ENCODE measurements around the gene BLVRB. TPM values are rescaled to one million over a fixed set of nuclear protein-coding genes. Genes with fewer than 3 reads are reported as not detected.
A peak's percentile ranks its signal among the peaks of the same experiment; 100 is the strongest.

Gene BLVRB
- total and polyA plus RNA-seq, 4 donors = 132 to 1,243 (median 252) TPM

DNA sequence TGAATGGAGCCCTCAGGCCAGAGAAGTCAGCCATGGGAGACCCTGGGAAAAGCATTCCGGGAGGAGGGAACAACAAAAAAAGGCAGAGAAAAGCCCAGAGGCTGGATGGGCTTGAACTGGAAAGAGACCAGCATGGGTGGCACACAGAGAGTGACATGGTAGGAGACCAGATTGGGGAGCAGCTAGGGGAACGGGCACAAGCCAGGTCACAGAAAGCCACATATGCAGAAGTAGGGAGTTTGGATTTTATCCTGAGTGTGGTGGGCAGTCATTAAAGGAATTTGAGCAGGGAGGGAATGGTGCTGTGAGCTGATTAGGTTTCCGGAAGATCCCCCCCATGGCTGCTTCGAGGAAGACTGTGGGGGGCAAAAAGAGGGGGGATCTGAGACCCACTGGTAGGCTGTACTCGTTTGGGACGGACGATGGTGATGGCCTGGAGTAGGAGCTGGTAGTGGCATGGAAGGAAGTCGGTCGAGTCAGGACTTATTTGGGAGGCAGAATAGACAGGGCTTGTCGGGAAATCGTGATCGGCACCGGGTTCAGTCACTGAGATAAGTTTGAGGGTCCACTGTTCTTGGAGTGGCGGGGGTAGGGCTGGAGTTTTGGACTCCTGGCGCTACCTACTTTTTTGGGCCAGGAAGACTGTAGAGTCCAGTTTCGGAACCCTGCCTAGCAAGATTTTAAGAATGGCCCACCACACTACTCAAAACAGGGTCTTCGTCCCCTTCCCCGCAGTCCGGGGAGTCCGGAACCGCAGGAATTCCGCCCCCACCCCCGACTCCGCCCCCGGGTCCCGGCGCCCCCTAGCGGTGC lies 40.7 kb downstream of the BLVRB start:
- 3% methylated on average over 28 of the region's 28 CpGs for WGBS
- DNase-seq (ENCODE audit: low spot score) = no peak

DNA sequence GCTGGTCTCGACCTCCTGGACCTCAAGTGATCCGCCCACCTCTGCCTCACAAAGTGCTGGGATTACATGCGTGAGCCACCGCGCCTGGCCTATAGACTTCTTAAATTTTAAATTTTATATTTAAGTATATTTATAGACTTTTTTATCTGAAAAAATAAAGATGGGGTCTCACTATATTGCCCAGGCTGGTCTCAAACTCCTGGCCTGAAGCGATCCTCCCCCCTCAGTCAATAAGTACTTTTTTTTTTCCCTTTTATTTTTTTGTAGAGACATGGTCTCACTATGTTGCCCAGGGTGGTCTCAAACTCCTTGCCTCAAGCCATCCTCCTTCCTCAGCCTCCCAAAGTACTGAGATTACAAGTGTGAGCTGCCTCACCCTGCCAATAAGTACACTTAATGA lies 41.6 kb downstream of the BLVRB start:
- WGBS = 95% methylated on average over 6 of the region's 6 CpGs
- Histone ChIP-seq H3K4me1 (ENCODE audit: control insufficient read depth in 4 of 4, insufficient read depth in 4 of 4, low read length in 3 of 4) (peaks cover 0 to 16% (median 10%) of the 10 kb centered on the region in 4 donors), H3K9ac (ENCODE audit: low read depth in 1 of 2, low read length in 2 of 2) (no peak overlapping the region), H3K9me3 (ENCODE audit: control insufficient read depth in 4 of 4, low read length in 3 of 4) (no peaks in the 10 kb centered on the region), H3K27me3 (ENCODE audit: control insufficient read depth in 4 of 4, insufficient read depth in 4 of 4, low read length in 3 of 4) (no peaks in the 10 kb centered on the region), H3K27ac (ENCODE audit: low read depth in 1 of 2, low read length in 2 of 2) (no peak overlapping the region), H3K4me3 (ENCODE audit: low read depth in 1 of 3, low read length in 3 of 3) (no peak overlapping the region), H3K36me3 (ENCODE audit: control insufficient read depth in 4 of 4, insufficient read depth in 3 of 4, low read depth in 1 of 4, low read length in 3 of 4) (peaks cover 2 to 5% (median 4%) of the 10 kb centered on the region in 4 donors)
- DNase-seq (ENCODE audit: low spot score) = no peak
- TF ChIP-seq JUND (IDR thresholded peaks at IDR 0.05) = no peak
- no peak for TF ChIP-seq RAD21 (IDR thresholded peaks at IDR 0.05)
- TF ChIP-seq, protein P1, sequence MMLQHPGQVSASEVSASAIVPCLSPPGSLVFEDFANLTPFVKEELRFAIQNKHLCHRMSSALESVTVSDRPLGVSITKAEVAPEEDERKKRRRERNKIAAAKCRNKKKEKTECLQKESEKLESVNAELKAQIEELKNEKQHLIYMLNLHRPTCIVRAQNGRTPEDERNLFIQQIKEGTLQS (IDR thresholded peaks at IDR 0.05) = no peak
- TF ChIP-seq, protein P2, sequence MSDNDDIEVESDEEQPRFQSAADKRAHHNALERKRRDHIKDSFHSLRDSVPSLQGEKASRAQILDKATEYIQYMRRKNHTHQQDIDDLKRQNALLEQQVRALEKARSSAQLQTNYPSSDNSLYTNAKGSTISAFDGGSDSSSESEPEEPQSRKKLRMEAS (IDR thresholded peaks at IDR 0.05) = no peak
- TF ChIP-seq YY1 (IDR thresholded peaks at IDR 0.05) = no peak
- no peak for TF ChIP-seq SP1 (IDR thresholded peaks at IDR 0.05)
- TF ChIP-seq, protein P3, sequence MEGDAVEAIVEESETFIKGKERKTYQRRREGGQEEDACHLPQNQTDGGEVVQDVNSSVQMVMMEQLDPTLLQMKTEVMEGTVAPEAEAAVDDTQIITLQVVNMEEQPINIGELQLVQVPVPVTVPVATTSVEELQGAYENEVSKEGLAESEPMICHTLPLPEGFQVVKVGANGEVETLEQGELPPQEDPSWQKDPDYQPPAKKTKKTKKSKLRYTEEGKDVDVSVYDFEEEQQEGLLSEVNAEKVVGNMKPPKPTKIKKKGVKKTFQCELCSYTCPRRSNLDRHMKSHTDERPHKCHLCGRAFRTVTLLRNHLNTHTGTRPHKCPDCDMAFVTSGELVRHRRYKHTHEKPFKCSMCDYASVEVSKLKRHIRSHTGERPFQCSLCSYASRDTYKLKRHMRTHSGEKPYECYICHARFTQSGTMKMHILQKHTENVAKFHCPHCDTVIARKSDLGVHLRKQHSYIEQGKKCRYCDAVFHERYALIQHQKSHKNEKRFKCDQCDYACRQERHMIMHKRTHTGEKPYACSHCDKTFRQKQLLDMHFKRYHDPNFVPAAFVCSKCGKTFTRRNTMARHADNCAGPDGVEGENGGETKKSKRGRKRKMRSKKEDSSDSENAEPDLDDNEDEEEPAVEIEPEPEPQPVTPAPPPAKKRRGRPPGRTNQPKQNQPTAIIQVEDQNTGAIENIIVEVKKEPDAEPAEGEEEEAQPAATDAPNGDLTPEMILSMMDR (IDR thresholded peaks at IDR 0.05; ENCODE audit: low read depth, low read length, missing input control) = no peak
- TF ChIP-seq, protein P4, sequence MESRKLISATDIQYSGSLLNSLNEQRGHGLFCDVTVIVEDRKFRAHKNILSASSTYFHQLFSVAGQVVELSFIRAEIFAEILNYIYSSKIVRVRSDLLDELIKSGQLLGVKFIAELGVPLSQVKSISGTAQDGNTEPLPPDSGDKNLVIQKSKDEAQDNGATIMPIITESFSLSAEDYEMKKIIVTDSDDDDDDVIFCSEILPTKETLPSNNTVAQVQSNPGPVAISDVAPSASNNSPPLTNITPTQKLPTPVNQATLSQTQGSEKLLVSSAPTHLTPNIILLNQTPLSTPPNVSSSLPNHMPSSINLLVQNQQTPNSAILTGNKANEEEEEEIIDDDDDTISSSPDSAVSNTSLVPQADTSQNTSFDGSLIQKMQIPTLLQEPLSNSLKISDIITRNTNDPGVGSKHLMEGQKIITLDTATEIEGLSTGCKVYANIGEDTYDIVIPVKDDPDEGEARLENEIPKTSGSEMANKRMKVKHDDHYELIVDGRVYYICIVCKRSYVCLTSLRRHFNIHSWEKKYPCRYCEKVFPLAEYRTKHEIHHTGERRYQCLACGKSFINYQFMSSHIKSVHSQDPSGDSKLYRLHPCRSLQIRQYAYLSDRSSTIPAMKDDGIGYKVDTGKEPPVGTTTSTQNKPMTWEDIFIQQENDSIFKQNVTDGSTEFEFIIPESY (IDR thresholded peaks at IDR 0.05) = no peak
- TF ChIP-seq FOXA2 (IDR thresholded peaks at IDR 0.05) = no peak
- no peak for TF ChIP-seq RXRA (IDR thresholded peaks at IDR 0.05)
- TF ChIP-seq, protein P5, sequence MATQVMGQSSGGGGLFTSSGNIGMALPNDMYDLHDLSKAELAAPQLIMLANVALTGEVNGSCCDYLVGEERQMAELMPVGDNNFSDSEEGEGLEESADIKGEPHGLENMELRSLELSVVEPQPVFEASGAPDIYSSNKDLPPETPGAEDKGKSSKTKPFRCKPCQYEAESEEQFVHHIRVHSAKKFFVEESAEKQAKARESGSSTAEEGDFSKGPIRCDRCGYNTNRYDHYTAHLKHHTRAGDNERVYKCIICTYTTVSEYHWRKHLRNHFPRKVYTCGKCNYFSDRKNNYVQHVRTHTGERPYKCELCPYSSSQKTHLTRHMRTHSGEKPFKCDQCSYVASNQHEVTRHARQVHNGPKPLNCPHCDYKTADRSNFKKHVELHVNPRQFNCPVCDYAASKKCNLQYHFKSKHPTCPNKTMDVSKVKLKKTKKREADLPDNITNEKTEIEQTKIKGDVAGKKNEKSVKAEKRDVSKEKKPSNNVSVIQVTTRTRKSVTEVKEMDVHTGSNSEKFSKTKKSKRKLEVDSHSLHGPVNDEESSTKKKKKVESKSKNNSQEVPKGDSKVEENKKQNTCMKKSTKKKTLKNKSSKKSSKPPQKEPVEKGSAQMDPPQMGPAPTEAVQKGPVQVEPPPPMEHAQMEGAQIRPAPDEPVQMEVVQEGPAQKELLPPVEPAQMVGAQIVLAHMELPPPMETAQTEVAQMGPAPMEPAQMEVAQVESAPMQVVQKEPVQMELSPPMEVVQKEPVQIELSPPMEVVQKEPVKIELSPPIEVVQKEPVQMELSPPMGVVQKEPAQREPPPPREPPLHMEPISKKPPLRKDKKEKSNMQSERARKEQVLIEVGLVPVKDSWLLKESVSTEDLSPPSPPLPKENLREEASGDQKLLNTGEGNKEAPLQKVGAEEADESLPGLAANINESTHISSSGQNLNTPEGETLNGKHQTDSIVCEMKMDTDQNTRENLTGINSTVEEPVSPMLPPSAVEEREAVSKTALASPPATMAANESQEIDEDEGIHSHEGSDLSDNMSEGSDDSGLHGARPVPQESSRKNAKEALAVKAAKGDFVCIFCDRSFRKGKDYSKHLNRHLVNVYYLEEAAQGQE (IDR thresholded peaks at IDR 0.05) = no peak
- no peak for TF ChIP-seq FOXA1 (IDR thresholded peaks at IDR 0.05)
- no peak for TF ChIP-seq HNF4G (IDR thresholded peaks at IDR 0.05)

More for the DNA sequence above, 40.7 kb downstream of the BLVRB start:
- Histone ChIP-seq H3K4me1 (ENCODE audit: control insufficient read depth in 4 of 4, insufficient read depth in 4 of 4, low read length in 3 of 4) (peaks cover 0 to 16% (median 10%) of the 10 kb centered on the region in 4 donors), H3K36me3 (ENCODE audit: control insufficient read depth in 4 of 4, insufficient read depth in 3 of 4, low read depth in 1 of 4, low read length in 3 of 4) (peaks cover 2 to 5% (median 4%) of the 10 kb centered on the region in 4 donors), H3K9me3 (ENCODE audit: control insufficient read depth in 4 of 4, low read length in 3 of 4) (no peaks in the 10 kb centered on the region), H3K27me3 (ENCODE audit: control insufficient read depth in 4 of 4, insufficient read depth in 4 of 4, low read length in 3 of 4) (no peaks in the 10 kb centered on the region), H3K9ac (ENCODE audit: low read depth in 1 of 2, low read length in 2 of 2) (peak overlapping the region; percentile 76 to 87), H3K4me3 (ENCODE audit: low read depth in 1 of 3, low read length in 3 of 3) (peak overlapping the region; percentile 53 to 82 (median 74)), H3K27ac (ENCODE audit: low read depth in 1 of 2, low read length in 2 of 2) (peak overlapping the region; percentile 88 to 95)
- TF ChIP-seq, protein P4 (IDR thresholded peaks at IDR 0.05) = no peak
- TF ChIP-seq JUND (IDR thresholded peaks at IDR 0.05) (no peak), EGR1 (IDR thresholded peaks at IDR 0.05; ENCODE audit: low read depth in 2 of 2) (no peak), RAD21 (IDR thresholded peaks at IDR 0.05) (no peak)
- TF ChIP-seq, protein P3 (IDR thresholded peaks at IDR 0.05; ENCODE audit: low read depth, low read length, missing input control) = no peak
- TF ChIP-seq, protein P2 (IDR thresholded peaks at IDR 0.05) = no peak

All from liver (tissue), 9 donors.